Activated T-cell treated with anti-CD3 and anti-CD28 coated beads for 48 hours (primary cell): ENCODE results near the gene DLG2.
A peak's percentile ranks its signal among the peaks of the same experiment; 100 is the strongest.
"Not testable (repeated sequence)": the region's sequence is repeated elsewhere in the genome, so short reads cannot be mapped to it uniquely, and the experiment has no call there.

Experiments used
- DNase-seq: peaks from one replicate; pipeline ENCODE4 v3.0.0-alpha.2; 2020; ENCODE audit warnings: low read depth

DLG2 gene

DNA sequence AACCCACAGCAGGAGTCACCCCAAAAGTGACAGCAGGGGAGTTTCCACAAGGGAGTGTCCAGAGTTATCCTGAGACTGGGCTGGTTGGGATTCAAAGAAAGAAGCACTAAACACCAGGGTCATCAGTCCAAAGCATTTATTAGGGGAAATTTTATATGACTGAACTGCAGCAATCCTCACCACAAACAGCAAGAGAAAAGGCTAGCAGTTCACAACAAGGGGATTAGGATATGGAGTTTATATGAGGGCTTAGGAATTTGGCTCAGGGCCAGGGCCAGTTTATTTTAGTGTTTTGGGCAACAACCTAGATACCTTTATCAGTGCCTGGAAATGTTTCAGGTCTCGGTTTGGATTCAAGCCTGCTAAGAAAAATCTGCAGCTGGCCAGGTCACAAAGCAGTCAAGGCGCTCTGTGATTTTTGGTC lies 16.1 kb upstream of the DLG2 start:
- no peak for DNase-seq

DNA sequence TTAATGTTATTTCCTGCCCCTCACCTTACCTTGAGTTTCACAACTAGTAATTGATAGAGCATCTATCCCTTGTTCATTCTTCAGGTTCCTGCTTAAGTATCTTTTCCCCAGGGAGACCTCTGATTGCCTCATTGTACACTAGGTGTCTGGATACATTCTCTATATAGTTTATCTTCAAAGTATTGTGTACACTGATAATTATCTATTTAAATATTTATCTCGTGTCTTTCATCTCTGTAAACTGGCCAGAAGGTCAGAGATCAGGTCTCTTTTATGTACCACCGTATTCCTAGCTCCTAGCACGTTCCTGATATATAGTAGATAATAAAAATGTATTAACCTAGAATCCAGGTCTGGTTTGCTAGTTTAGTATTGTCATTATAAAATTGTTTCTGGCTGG lies 7.6 kb upstream of the DLG2 start:
- no peak for DNase-seq

DNA sequence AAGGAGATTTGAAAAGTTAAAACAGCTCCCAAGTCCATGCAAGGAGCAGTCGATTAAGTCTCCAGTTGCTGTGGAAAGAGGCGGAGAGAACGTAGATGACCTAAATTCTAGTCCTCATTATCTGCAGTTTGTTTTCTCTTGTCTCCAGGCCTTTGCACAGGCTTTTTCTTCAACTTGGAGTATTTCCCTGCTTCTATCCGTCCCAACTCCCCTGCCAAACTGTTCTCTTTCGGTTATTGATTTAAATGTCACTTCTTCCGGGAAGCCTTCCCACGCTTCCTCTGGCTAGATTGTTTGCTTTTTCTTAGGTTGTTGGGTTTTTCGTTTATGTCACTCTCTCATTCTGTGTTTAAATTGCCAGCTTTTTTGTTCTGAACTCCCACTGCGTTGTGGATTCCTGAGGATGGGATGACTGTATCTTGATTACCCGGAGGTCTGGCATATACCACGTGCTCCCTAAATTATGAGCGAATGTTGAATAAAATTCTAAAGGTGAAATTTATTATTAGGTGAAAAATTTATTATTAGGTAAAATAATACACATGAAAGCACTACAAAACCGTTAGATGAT lies 1.7 kb upstream of the DLG2 start:
- no peak for DNase-seq

DNA sequence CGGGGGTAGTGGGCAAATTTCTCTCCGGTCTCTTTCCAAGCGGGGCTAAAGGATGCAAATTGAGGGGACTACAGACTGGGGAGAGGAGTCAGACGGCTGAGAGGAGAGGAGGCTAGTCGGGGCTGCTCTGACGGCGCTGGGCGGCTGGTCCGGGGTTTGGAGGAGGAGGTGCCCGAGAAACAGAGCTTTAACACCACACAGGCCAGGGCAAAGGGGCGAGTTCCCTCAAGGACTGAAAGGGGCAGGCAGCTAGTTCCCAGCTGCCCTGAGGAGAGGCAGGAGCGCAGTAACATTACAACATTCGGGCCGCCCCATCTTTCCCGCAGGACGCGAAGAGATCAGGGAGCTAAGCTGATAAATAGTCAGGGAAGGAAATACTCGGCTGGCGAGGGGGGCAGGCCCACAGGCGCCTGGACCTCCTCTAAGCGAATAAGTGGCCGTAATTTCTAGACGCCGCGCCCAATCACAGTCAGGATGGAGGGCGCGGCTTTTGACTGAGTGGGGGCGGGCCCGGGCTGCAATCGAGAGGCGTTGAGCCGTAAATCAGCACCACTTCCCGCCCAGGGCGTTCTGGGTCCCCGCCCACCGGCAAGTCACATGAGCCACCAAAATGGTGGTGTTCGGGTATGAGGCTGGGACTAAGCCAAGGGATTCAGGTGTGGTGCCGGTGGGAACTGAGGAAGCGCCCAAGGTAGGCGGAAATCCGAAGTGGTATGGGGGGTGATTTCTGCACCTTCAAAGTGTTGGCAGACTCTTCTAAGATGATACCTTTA lies 1.0 kb upstream of the DLG2 start, which contains the start of gene TMEM126B:
Gene TMEM126B (plus strand): TSS at position 596 of the 773 bp plus-strand sequence. CDS start 15 bp downstream, at position 611.
- DNase-seq, result peak; percentile 94

DNA sequence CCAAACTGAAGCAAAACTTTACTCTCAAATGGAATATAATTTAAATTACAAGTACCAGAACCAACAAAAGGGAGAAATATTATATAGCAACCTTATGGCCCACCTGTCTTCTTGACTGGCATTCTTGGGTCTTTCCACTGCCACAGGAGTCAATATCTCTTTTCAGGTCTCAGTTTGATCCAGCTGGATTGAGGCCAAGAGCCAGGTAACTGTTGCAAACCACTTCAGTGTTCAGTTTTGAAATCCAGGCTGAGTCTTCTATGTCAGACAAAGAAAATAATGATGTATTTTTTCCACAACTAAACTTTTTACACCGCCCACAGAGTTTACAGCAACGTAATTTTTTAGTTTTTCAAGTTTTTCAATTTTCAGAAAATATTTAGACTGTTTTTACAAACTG lies 648 bp downstream of the DLG2 start:
- DNase-seq, result no peak

DNA sequence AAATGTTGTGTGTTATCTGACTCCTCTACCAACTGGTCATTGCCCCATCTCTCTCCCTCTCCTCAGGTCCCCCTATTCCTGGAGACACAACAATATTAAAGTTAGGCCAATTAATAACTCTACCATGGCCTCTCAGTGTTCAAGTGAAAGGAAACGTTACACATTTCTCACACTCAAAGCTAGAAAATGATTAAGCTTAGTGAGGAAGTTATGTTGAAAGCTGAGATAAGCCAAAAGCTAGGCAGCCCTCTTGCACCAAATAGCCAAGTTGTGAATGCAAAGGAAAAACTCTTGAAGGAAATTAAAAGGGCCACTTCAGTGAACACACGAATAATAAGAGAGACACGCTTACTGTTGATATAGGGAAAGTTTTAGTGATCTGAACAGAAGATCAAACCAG lies 6.9 kb downstream of the DLG2 start:
- DNase-seq, result no peak

DNA sequence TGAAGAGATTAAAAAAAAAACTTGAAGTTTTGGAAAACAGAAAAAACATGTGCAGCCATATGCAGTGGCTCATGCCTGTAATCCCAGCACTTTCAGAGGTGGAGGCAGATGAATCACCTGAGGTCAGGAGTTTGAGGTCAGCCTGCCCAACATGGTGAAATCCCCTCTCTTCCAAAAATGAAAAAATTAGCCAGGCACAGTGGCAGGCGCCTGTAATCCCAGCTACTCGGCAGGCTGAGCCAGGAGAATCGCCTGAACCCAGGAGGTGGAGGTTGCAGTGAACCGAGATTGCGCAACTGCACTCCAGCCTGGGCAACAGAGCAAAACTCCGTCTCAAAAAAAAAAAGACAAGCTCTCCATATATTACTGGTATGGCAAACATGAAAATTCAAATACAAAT lies 7.6 kb downstream of the DLG2 start:
- DNase-seq, result no peak

DNA sequence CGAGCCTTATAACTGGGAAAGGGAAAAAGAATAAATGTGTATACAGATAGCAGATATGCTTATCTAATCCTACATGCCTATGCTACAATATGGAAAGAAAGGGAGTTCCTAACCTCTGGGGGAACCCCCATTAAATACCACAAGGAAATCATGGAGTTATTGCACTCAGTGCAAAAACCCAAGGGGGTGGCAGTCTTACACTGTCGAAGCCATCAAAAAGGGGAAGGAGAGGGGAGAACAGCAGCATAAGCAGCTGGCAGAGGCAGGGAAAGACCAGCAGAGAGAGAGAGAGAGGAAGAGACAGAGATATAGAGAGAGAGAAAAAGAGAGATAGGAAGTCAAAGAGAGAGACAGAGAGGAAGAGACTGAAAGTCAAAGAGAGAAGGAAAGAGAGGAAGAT lies 15.5 kb downstream of the DLG2 start:
- DNase-seq, result not testable (repeated sequence)

DNA sequence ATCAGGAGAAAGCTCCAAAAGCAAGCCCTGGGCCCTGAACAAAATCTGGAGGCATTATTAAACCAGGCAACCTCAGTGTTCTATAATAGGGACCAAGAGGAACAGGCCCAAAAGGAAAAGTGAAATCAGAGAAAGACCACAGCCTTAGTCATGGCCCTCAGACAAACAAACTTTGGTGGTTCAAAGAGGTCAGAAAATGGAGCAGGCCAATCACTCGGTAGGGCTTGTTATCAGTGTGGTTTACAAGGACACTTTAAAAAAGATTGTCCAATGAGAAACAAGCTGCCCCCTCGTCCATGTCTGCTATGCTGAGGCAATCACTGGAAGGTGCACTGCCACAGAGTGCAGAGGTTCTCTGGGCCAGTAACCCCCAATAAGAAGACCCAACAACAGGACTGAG lies 17.9 kb downstream of the DLG2 start:
- DNase-seq, result not testable (repeated sequence)

DNA sequence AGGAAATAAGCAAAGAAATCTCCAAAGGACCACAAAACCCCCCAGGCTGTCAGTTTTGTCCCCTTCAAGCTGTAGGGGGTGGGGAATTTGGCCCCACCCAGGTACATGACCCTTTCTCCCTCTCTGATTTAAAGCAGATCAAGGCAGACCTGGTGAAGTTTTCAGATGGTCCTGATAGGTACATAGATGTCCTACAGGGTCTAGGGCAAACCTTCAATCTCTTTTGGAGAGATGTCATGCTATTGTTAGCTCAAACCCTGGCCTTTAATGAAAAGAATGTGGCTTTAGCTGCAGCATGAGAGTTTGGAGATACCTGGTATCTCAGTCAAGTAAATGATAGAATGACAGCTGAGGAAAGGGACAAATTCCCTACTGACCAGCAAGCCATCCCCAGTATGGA lies 18.5 kb downstream of the DLG2 start:
- not testable (repeated sequence) for DNase-seq

DNA sequence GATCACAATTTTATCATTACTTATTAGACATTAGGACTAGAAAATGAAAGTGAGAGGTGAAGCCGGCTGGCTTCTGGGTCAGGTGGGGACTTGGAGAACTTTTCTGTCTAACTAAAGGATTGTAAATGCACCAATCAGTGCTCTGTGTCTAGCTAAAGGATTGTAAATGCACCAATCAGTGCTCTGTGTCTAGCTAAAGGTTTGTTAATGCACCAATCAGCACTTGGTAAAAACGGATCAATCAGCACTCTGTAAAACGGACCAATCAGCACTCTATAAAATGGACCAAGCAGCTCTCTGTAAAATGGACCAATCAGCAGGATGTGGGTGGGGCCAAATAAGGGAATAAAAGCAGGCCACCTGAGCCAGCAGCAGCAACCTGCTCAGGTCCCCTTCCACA lies 20.9 kb downstream of the DLG2 start:
- DNase-seq, result not testable (repeated sequence)

DNA sequence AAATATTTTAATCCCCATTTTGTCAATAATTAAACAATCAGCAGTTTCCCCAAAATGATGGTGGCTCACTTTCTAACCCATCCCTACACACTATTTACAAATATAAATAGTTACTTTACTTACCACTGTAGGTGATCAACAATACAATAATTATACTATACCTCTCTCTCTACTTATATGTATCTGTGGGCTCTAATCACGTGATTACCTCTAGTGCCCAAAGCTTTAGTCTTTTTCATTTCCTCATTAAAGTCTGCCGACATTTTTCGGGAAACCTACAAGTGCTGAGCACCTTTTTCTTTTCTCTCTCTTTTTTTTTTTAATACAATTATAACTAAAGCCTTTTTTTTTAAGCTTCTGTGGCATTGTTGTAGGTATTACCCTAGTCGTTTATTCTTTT lies 23.9 kb downstream of the DLG2 start:
- DNase-seq, result no peak

DNA sequence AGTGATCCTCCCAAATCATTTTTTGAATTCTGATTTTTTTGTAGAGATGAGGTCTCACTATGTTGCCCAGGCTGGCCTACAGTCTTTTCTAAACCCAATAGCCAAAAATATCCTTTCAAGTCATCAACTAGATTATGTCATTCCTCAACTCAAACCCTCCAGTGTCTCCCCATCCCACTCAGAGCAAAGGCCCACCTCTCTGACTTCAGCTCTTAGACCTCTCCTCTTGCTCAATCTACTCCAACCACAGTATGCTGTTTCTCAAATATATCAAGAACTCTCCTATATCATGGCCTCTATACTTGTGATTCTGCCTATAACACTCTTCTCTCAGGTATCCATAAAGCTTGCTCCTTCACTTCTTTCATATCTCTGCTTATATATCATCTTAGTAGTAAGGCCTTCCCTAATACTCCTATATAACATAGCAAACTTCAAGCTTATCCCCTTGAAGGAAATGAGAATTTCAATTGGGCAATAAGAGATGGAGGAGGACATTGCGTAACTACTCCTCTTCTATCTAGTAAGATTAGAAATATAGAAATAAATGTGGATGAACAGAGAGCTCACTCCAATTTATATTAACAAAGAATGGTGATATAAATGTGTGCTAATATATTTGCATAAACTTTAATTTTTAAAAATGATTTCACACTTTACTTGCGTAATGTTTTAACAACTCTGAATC lies 24.5 kb downstream of the DLG2 start:
- DNase-seq, result no peak

DNA sequence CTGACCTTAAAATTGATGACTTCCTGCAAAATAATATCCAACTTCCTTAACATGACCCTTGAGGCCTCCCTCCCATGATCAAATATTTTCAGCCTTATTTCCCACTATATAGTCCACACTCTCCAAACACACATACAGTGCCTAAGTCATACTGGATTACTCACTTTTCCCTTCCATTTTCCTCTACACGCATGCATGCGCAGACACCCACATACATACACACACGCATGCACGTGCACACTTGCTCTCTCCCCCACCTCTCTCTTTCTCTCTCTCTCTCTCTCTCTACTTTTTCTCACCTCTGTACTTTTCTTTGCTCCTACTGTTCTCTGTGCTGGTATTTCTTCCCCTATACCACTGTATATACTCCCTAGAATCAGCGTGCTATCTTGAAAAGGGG lies 28.1 kb downstream of the DLG2 start:
- DNase-seq, result no peak

DNA sequence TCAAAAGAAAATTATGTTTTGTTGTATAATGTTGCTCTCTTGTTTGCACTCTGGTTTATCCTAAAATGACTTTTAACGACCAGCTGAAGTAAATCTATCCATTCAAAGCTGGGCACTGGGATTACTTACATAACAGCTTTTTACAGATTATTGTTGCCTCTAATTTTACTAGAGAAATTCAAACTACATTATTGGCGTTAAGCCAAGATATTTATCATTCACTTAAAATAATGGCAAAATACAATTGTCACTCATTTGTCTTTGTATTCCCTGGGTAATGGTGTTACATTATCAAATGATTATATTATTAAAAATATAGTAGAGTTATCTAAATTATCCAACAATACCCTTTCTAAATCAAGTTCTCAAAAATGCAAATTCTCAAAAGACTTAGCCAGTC lies 30.3 kb downstream of the DLG2 start:
- no peak for DNase-seq

DNA sequence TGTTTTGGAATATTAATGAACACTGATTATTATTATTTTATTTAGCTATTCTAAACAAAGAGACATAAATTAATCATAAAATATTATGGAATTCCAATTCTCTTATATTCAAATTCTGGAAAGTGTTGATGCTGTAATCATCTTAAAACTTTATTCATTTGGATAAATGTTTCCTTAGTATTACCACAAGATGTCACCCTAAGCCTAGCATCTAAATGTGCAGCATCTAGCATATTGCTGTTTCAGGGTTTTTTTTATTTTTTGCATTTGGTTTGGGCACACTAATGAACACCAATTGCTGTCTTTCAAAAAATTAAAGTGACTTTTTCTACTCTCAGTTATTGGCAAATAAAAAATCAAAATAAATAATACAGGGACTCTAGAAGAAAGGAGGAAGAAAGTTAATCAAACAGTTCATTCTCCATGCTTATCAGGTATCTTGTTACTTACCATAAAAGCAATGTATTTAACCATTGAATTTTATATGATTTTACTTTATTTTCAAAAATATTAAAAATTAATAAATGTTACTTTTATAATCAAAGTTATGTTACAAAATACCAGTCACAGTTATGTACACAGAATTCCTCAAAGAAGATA lies 31.8 kb downstream of the DLG2 start:
- DNase-seq, result no peak

DNA sequence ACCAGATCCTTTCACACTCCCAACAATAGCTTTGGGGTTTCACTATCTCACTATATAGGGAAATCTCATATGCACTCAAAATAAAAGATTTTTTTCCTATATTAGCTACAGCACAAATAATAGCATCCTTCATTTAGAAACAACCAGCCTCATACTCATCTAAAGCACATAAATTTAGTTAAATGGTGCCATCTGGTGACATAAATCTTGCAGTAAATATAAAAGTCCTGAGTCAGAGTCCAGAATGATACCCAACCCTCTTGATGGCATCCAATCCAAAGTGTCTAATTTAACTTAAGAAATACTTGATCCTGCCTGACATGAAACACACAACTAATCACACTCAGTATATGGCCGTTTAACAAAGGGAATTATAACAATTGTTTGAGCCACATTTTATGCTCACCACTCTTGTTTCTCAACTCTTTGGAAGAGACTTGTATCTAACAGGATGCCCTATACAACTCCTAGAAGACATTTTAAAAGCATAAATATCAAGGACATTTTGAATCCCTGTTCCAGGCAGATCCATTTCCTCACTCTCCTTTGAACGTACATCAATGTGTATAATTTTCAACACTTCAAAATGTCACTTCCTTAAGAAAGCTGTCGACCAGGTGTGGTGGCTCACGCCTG lies 36.2 kb downstream of the DLG2 start:
- no peak for DNase-seq

DNA sequence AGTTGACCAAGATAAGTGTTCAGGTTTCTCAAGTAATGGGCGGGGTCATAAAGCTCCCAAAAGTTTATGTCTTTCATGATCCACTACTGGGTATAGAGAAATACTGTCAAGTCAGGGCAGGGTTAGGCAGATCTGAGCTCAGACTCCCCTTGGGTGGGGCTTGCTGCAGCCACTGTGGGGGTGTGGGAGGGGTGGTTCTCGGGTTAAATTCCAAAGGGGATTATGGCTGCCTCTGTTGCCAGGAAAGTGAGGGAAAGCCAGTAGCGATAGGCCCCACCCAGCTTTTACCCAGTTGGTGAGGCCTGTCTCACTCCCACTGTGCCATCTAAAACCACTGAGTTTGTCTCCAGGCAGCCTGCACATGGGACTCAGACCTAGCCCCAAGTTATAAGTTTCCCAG lies 37.8 kb downstream of the DLG2 start:
- no peak for DNase-seq

DNA sequence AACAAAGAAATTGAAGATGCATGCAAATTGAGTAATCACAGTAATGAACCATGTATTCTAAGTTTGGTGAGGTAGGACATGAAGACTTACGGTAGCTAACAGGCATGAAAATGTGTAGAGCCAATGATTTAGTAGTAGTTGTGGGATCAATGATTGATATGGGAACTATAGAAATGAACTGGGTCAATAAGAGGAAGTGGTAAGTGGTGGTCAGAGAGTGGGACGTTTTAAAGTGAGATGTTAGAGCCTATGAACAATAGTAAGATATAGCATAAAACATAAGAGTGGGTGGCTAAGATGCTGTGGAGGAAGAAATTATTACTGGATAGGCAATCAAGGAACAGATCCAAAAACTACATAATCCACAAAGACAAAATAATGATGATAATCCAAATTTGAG lies 45.0 kb downstream of the DLG2 start:
- no peak for DNase-seq

DNA sequence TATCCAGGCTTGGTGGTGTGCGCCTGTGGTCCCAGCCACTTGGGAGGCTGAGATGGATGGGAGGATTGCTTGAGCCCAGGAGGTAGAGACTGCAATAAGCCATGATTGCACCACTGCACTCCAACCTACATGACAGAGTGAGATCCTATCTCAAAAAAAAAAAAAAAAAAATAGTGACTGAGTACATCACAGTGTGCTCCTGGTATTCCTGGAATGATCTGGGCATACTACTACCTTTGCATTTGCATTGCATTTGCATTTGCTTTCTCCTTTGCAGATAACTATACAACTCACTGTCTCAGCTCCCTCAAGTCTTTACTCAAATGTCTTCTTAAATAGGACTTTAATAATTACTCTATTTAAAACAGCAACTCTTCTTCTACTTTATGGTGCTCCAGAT lies 51.8 kb downstream of the DLG2 start:
- DNase-seq, result no peak

DNA sequence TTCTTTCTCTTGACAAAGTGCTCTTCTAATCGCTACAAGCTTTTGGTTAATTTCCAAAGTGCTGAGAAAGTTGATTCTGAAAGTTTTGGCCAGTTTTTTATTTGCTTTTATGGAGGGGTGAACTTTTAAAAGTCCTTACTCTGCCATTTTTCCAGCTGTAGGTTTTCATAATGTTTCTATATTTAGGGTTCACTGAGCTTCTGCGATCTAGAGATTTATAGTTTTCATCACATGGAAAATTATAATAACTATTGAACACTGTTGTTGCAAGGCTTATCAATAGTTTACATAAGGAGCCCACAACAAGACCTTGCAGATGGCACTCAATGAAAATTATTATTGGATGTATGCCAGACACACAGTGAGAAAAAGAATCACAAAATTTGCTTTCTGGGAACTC lies 55.1 kb downstream of the DLG2 start:
- no peak for DNase-seq

DNA sequence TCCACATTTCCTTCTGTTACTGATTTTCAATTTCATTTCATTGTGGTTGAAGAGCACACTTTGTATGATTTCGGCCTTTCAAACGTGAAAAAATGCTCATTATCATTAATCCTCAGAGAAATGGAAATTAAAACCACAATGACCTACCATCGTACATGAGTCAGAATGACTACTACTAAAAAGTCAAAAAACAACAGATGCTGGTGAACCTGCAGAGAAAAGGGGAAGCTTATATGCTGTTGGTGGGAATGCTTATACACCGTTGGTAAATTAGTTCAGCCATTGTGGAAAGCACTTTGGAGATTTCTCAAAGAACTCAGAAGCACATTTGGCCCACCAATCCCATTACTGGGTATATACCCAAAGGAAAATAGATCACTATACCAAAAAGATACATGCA lies 57.6 kb downstream of the DLG2 start:
- no peak for DNase-seq
